ENCODE data around the gene GATAD2A. TPM values are rescaled to one million over a fixed set of nuclear protein-coding genes. Genes with fewer than 3 reads are reported as not detected.

Gene GATAD2A
- total RNA-seq, 1 donor from 2014 or later, result 118 TPM

DNA sequence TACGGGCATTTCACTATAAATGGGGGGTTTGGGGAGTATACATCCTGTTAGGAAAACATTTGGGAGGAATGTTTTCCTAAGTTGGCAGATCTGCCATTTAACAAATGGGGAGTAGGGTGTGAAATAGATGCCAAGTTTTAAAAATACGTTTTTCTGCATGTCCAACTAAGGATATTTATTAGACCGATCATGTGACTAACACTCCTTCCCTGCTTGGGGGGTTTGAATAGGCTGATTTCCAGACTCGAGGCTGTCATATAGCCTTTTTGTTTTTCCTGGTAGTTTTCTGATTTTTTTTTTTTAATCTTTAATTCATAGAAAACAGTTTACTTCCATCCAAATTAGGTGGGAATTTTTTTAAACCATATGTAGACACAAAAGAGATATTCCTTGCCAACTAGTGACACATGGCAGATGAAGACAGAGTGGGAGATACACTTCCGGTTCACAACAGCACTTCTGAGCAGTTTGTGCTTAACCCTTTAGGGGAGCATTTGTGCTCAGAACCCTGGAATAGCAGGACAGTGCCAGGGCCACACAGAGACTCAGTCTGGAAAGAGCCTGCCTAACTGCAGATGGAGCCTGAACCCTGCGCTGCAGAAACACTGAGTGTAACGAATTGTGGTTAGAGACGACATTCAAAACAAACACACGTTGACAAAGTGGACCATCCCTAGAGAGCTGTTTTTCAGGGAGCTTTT, 5.6 kb upstream of the GATAD2A start:
- TF ChIP-seq CTCF (conservative IDR thresholded peaks at IDR 0.05; ENCODE audit: low read depth, low read length), result no peak
- DNase-seq (ENCODE audit: low read depth), result no peak

GRCh38 chr19:19402656-19403372, 2.7 kb upstream of the GATAD2A start:
- H3K4me3 ChIP-seq (ENCODE audit: low read depth, low read length), result no peak overlapping the region
- no peak for TF ChIP-seq CTCF (conservative IDR thresholded peaks at IDR 0.05; ENCODE audit: low read depth, low read length)
- DNase-seq (ENCODE audit: low read depth), result no peak

More for the DNA sequence above, 5.6 kb upstream of the GATAD2A start:
- no peak overlapping the region for H3K4me3 ChIP-seq (ENCODE audit: low read depth, low read length)

GRCh38 chr19:19403373-19403901, 2.0 kb upstream of the GATAD2A start:
- DNase-seq (ENCODE audit: low read depth), result no peak
- H3K4me3 ChIP-seq (ENCODE audit: low read depth, low read length), result no peak overlapping the region
- TF ChIP-seq CTCF (conservative IDR thresholded peaks at IDR 0.05; ENCODE audit: low read depth, low read length), result no peak

- no peak for TF ChIP-seq CTCF (conservative IDR thresholded peaks at IDR 0.05; ENCODE audit: low read depth, low read length)
- DNase-seq (ENCODE audit: low read depth), result no peak
Measured at GRCh38 chr19:19405971-19406877, 749 bp downstream of the GATAD2A start.

GRCh38 chr19:19406878-19407632, 1.6 kb downstream of the GATAD2A start:
- peak; percentile 57 for TF ChIP-seq CTCF (conservative IDR thresholded peaks at IDR 0.05; ENCODE audit: low read depth, low read length)
- DNase-seq (ENCODE audit: low read depth), result no peak
- peak overlapping the region; percentile 74 for H3K4me3 ChIP-seq (ENCODE audit: low read depth, low read length)

More at GRCh38 chr19:19405971-19406877, 749 bp downstream of the GATAD2A start:
- peak overlapping the region; percentile 74 for H3K4me3 ChIP-seq (ENCODE audit: low read depth, low read length)

DNA sequence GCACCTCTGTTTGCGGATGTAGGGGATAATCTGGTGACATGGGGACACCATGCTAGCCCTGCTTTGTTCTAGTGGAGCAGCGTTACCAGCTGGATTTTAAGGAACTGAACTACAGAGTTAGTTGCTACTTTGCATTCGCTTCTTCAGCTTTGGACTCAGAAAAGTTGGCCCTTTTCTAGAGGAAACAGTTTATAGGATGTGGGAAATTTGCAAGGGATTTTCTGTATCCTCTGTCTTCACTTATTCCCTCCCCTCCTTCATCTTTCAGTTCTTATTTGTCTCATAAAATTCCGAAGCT, 2.1 kb downstream of the GATAD2A start:
- no peak for DNase-seq (ENCODE audit: low read depth)
- TF ChIP-seq CTCF (conservative IDR thresholded peaks at IDR 0.05; ENCODE audit: low read depth, low read length), result no peak
- H3K4me3 ChIP-seq (ENCODE audit: low read depth, low read length), result peak overlapping the region; percentile 74
